NCI-H524 treated with DMSO at 0.1 percent for 48 hours (cell line): ENCODE measurements around the gene FAM114A1.
"Not testable (repeated sequence)": the region's sequence is repeated elsewhere in the genome, so short reads cannot be mapped to it uniquely, and the experiment has no call there.

Experiments used
- DNase-seq: peaks from one replicate; lab custom pipeline; 2025; lab: John Stamatoyannopoulos, UW

The FAM114A1 gene

GRCh38 chr4:38967260-38968095 is 99.9 kb downstream of the FAM114A1 start:
- no peak for DNase-seq

- DNase-seq, result no peak
These were observed 101.1 kb downstream of the FAM114A1 start for GRCh38 chr4:38968668-38969067.

DNA sequence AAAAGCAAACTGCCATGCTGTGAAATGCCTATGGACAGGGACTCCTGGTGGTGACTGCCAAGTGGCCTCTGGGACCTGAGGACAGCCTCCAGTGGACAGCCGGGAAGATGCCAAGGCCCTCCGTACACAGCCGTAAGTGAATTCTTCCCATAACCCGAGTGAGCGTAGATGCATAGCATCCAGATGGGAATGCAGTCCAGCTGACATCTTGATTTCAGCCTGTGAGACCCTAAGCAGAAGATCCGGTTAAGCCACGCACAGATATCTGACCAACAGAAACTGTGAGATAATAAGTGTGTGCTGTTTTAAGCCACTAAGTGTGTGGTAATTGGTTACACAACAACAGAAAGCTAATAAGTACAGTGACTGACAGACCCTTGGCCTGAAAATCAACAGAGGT is 108.7 kb downstream of the FAM114A1 start:
- DNase-seq, result no peak

DNA sequence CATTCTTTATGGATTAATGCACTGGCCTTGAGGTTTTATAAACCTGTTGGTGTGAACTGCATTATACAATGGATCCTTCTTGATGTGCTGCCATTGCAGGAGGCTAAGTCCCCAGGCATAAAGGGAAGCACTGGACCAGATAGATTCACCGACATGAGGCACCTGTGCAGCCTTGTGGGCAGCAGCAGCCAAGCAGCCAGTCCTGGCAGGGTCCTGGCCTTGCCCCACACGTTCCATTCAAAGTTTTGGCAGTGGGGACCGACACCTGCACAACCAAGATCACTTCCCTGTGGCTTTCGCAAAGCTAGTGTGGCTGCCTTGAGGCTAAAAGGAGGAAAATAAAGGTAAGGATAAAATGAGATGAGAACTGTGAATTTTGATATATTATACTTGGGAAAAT is 111.5 kb downstream of the FAM114A1 start:
- DNase-seq, result no peak

GRCh38 chr4:38979511-38980230 is 112.1 kb downstream of the FAM114A1 start:
- DNase-seq, result no peak

- DNase-seq, result no peak
These were observed 113.5 kb downstream of the FAM114A1 start for GRCh38 chr4:38980903-38981676.

GRCh38 chr4:38982361-38983095 is 114.9 kb downstream of the FAM114A1 start:
- DNase-seq, result no peak

DNA sequence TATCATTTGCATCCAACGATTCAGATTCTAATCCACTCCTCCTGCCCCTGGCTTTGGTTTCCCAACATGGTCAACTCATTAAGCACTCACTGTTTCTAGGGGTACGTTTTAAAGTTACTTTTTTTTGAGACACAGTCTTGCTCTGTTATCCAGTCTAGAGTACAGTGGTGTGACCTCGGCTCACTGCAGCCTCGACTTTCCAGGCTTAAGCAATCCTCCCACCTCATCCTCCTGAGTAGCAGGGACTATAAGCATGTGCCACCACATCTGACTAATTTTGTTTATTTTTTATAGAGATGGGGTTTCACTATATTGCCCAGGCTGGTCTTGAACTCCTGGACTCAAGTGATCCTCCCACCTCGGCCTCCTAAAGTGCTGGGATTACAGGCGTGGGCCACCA is 115.7 kb downstream of the FAM114A1 start:
- no peak for DNase-seq

GRCh38 chr4:38983787-38984598 is 116.4 kb downstream of the FAM114A1 start:
- DNase-seq, result no peak

GRCh38 chr4:38985410-38986100 is 117.9 kb downstream of the FAM114A1 start:
- no peak for DNase-seq

GRCh38 chr4:38987491-38987890 is 119.9 kb downstream of the FAM114A1 start:
- DNase-seq, result no peak

DNA sequence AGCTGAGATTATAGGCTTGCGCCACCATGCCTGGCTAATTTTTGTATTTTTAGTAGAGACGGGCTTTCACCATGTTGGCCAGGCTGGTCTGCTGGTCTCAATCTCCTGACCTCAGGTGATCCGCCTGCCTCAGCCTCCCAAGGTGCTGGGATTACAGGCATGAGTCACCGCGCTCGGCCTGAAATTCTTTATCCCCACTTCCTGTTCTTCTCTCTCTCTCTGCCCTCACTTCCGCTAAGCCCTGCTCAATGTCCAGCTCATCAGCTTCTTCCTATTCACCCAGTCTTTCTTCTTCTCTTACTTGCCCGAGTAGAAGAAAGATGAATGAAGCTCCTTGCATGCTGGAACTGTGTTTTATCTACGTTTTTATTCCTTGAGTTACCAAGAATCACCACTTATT is 120.7 kb downstream of the FAM114A1 start:
- not testable (repeated sequence) for DNase-seq

GRCh38 chr4:38989487-38989886 is 121.9 kb downstream of the FAM114A1 start:
- no peak for DNase-seq

- no peak for DNase-seq
These were observed 122.6 kb downstream of the FAM114A1 start for GRCh38 chr4:38990241-38990640.

- DNase-seq, result no peak
These were observed 126.1 kb downstream of the FAM114A1 start for GRCh38 chr4:38993683-38994082.

DNA sequence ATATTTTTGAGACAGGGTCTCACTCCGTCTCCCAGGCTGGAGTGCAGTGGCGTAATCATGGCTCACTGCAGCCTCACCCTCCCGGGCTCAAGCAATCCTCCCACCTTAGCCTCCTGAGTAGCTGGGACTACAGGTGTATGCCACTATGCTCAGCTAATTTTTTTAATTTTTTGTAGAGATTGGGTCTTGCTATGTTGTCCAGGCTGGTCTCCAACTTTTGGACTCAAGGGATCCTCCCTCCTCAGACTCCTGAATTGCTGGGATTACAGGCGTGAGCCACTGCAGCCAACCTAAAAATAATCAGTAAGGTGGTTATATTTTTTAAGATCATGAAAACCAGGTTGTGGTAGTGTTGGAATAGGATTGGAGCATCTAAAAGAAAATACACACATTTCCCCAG is 126.5 kb downstream of the FAM114A1 start:
- DNase-seq, result no peak
